Gastroesophageal sphincter (tissue), 4 donors: ENCODE data around the gene SREK1. TPM values are rescaled to one million over a fixed set of nuclear protein-coding genes. Genes with fewer than 3 reads are reported as not detected.

Experiments
- ATAC-seq: fragments of 150-250 bp; one replicate; pipeline ENCODE4 v1.9.1; 2016; ENCODE audit warnings: mild to moderate bottlenecking, moderate library complexity
- H3K27ac ChIP-seq, 4 donors: fragments of 200-600 bp; sonication (generic) in 3 of 4; 1 replicate in 3 of 4; 2 replicates in 1 of 4; pipeline ENCODE4 v1.5.1; 2016 to 2019
- H3K27me3 ChIP-seq: fragments of 200-600 bp; sonication (generic); one replicate; pipeline ENCODE4 v1.5.1; 2019
- H3K36me3 ChIP-seq, 2 donors: fragments of 200-600 bp; sonication (generic); one replicate each; pipeline ENCODE4 v1.5.1; 2019; ENCODE audit warnings: control low read depth in 1 of 2
- H3K4me1 ChIP-seq, 3 donors: fragments of 200-600 bp; sonication (generic); 1 replicate in 2 of 3; 2 replicates in 1 of 3; pipeline ENCODE4 v1.5.1; 2016 to 2019; ENCODE audit warnings: control low read depth in 2 of 3
- H3K4me3 ChIP-seq, 2 donors: fragments of 200-600 bp; sonication (generic); one replicate each; pipeline ENCODE4 v1.5.1; 2019; ENCODE audit warnings: mild to moderate bottlenecking in 1 of 2, moderate library complexity in 1 of 2
- H3K9me3 ChIP-seq, 3 donors: fragments of 200-600 bp; sonication (generic); one replicate each; pipeline ENCODE4 v1.5.1; 2017 to 2019; ENCODE audit warnings: control low read depth in 2 of 3
- EP300 ChIP-seq: sonication (generic); formaldehyde crosslinking; IDR thresholded peaks from one replicate; pipeline ENCODE4 v1.6.1; 2017; ENCODE audit warnings: antibody characterized with exemption, mild to moderate bottlenecking
- POLR2A ChIP-seq, 2 donors: fragments of 450-650 bp; IDR thresholded peaks; one replicate each; pipeline ENCODE4 v1.6.1; 2017; ENCODE audit warnings: antibody characterized with exemption in 2 of 2, mild to moderate bottlenecking in 2 of 2, moderate library complexity in 1 of 2
- POLR2AphosphoS5 ChIP-seq: sonication (generic); formaldehyde crosslinking; IDR thresholded peaks from one replicate; pipeline ENCODE4 v1.6.1; 2017; ENCODE audit warnings: antibody characterized with exemption
- WGBS, 2 donors: methylation state at CpG; one replicate each; pipeline ENCODE4 v1.1.5; 2018; ENCODE audit warnings: low coverage in 1 of 2; 5-methylcytosine and 5-hydroxymethylcytosine counted together
- total RNA-seq, 4 donors: library from RNA; depleted of rRNA; stranded (reverse); fragments of >200 nt; gene quantifications; one replicate each; pipeline ENCODE4 v1.1.0, GENCODE V29; 2016
- TF ChIP-seq, protein P1 (sequence below), 4 experiments: fragments of 200-600 bp in 2 of 4; fragments of 450-650 bp in 2 of 4; sonication (generic) in 1 of 4; IDR thresholded peaks; one replicate each; pipeline ENCODE4 v1.5.1; 2017 to 2019; ENCODE audit warnings: antibody characterized with exemption in 4 of 4, mild to moderate bottlenecking in 2 of 4, moderate library complexity in 2 of 4

The SREK1 gene
- total RNA-seq, 4 donors from 2014 or later = 28.4 to 107 (median 49.5) TPM

DNA sequence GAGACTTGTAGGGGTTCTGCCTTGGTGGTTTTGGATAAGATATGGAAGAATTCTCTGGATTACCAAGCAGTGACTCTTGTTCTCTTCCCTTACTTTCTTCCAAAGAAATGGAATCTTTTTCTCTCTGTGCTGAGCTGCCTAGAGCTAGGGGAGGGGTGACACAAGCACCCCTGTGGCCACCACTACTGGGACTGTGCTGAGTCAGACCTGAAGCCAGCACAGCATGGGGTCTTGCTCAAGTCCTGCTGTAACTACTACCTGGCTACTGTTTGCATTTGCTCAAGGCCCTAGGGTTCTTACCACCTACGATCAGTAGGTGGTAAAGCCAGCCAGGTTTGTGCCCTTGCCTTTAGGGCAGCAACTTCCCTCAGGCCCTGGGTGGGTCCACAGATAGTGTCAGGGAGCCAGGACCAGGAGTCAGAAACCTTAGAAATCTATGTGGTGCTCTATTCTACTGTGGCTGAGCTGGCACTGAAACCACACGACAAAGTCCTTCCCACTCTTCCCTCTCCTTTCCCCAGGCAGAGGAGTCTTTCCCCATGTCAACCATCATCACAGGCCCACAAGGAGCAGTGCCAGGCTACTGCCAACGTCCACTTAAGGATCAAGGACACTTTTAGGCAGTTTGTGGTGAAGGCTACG, 53.8 kb downstream of the SREK1 start:
- H3K27ac ChIP-seq = no peak overlapping the region
- H3K36me3 ChIP-seq = peaks cover 0 to 12% of the 10 kb centered on the region in 2 donors
- no peaks in the 10 kb centered on the region for H3K4me1 ChIP-seq
- no peaks in the 10 kb centered on the region for H3K27me3 ChIP-seq
- no peak for ATAC-seq
- WGBS, 2 donors = 86% methylated on average over 2 of the region's 4 CpGs; no CpG with 5 or more reads in 1 of the 2 donors
- TF ChIP-seq POLR2AphosphoS5 (no peak), EP300 (no peak), POLR2A (IDR thresholded peaks at IDR 0.05) (no peak)
- TF ChIP-seq, protein P1, sequence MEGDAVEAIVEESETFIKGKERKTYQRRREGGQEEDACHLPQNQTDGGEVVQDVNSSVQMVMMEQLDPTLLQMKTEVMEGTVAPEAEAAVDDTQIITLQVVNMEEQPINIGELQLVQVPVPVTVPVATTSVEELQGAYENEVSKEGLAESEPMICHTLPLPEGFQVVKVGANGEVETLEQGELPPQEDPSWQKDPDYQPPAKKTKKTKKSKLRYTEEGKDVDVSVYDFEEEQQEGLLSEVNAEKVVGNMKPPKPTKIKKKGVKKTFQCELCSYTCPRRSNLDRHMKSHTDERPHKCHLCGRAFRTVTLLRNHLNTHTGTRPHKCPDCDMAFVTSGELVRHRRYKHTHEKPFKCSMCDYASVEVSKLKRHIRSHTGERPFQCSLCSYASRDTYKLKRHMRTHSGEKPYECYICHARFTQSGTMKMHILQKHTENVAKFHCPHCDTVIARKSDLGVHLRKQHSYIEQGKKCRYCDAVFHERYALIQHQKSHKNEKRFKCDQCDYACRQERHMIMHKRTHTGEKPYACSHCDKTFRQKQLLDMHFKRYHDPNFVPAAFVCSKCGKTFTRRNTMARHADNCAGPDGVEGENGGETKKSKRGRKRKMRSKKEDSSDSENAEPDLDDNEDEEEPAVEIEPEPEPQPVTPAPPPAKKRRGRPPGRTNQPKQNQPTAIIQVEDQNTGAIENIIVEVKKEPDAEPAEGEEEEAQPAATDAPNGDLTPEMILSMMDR (IDR thresholded peaks at IDR 0.05) = no peak
- H3K4me3 ChIP-seq = no peak overlapping the region
- H3K9me3 ChIP-seq = no peaks in the 10 kb centered on the region

DNA sequence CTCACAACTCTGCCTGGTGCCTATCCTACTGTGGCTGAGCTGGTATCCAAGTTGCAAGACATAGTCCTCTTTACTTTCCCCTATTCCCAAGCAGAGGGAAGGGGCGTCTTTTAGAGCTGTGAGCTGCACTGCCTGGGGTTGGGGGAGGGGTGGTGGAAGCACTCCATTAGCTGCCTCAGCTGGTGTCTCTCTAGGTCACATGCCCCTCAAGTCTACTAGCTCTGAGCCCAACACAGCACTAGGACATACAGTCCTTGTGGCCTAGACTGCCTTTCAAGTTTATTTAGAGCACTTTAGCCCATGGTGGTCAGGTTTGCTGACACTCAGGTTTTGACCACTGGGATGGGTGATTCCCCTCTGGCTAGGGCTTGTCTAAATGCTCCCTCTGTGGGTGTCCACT, 54.7 kb downstream of the SREK1 start:
- Histone ChIP-seq H3K36me3 (peaks cover 0 to 12% of the 10 kb centered on the region in 2 donors), H3K4me3 (no peak overlapping the region), H3K27ac (no peak overlapping the region), H3K4me1 (no peaks in the 10 kb centered on the region), H3K27me3 (no peaks in the 10 kb centered on the region), H3K9me3 (no peaks in the 10 kb centered on the region)
- ATAC-seq = no peak
- TF ChIP-seq POLR2AphosphoS5 (no peak), POLR2A (IDR thresholded peaks at IDR 0.05) (no peak), EP300 (no peak)
- TF ChIP-seq, protein P1 (IDR thresholded peaks at IDR 0.05) = no peak
- WGBS, 2 donors = no CpG with 5 or more reads among the region's 1 CpG

GRCh38 chr5:66203531-66203930, 59.4 kb downstream of the SREK1 start:
- TF ChIP-seq EP300 = no peak
- TF ChIP-seq, protein P1 (IDR thresholded peaks at IDR 0.05) = no peak
- no peak for TF ChIP-seq POLR2A (IDR thresholded peaks at IDR 0.05)
- Histone ChIP-seq H3K27ac (no peak overlapping the region), H3K9me3 (no peaks in the 10 kb centered on the region), H3K27me3 (no peaks in the 10 kb centered on the region), H3K36me3 (peaks cover 0 to 2% of the 10 kb centered on the region in 2 donors), H3K4me3 (no peak overlapping the region), H3K4me1 (no peaks in the 10 kb centered on the region)
- no peak for ATAC-seq
- WGBS, 2 donors = 36 to 40% methylated on average over 3 to 4 of the region's 4 CpGs

DNA sequence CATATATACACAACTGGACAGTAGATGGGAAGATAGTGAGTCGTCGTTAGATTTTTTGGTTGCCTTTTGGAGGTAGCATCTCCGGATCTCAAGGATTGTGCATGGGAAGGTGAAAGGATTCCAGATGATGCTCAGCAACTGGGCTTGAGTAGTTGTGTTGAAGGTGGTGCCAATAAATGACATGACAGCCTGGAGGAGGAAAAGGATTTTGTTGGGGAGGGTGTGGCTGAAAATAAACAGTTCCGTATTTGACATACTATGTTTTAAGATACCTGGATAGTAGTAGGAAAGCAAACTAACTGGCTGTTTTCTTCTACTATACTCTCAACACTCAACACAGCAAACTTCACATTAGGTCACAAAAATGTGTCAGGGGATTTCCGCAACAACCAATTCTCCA, 62.4 kb downstream of the SREK1 start:
- Histone ChIP-seq H3K9me3 (no peaks in the 10 kb centered on the region), H3K36me3 (peaks cover 0 to 7% of the 10 kb centered on the region in 2 donors), H3K4me1 (no peaks in the 10 kb centered on the region), H3K27ac (no peak overlapping the region), H3K4me3 (no peak overlapping the region), H3K27me3 (no peaks in the 10 kb centered on the region)
- no peak for TF ChIP-seq EP300
- no peak for TF ChIP-seq POLR2A (IDR thresholded peaks at IDR 0.05)
- TF ChIP-seq, protein P1 (IDR thresholded peaks at IDR 0.05) = no peak
- TF ChIP-seq POLR2AphosphoS5 = no peak
- 84 to 98% methylated on average over 5 of the region's 5 CpGs for WGBS, 2 donors
- ATAC-seq = no peak

- WGBS, 2 donors = 37 to 39% methylated on average over 6 of the region's 10 CpGs
- Histone ChIP-seq H3K9me3 (no peaks in the 10 kb centered on the region), H3K27me3 (no peaks in the 10 kb centered on the region), H3K4me3 (no peak overlapping the region), H3K4me1 (no peaks in the 10 kb centered on the region), H3K36me3 (peaks cover 0 to 7% of the 10 kb centered on the region in 2 donors), H3K27ac (no peak overlapping the region)
- TF ChIP-seq EP300 = no peak
- TF ChIP-seq, protein P1 (IDR thresholded peaks at IDR 0.05) = no peak
- TF ChIP-seq POLR2AphosphoS5 = no peak
- no peak for TF ChIP-seq POLR2A (IDR thresholded peaks at IDR 0.05)
- peak; percentile 58 for ATAC-seq
Measured at GRCh38 chr5:66207800-66208561, 63.9 kb downstream of the SREK1 start.
